ENCODE data around the gene GNAT1.

DNA sequence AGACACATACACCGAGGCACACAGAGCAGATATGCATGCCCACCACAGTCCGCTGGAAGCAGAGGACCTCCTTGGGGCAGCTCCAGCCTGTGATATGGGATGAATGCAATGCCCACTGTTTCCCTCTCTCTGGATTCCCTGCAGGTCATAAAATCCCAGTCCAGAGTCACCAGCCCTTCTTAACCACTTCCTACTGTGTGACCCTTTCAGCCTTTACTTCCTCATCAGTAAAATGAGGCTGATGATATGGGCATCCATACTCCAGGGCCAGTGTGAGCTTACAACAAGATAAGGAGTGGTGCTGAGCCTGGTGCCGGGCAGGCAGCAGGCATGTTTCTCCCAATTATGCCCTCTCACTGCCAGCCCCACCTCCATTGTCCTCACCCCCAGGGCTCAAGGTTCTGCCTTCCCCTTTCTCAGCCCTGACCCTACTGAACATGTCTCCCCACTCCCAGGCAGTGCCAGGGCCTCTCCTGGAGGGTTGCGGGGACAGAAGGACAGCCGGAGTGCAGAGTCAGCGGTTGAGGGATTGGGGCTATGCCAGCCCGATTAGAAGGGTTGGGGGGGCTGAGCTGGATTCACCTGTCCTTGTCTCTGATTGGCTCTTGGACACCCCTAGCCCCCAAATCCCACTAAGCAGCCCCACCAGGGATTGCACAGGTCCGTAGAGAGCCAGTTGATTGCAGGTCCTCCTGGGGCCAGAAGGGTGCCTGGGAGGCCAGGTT is at the start of gene GNAT1:
- TF ChIP-seq, protein P1, sequence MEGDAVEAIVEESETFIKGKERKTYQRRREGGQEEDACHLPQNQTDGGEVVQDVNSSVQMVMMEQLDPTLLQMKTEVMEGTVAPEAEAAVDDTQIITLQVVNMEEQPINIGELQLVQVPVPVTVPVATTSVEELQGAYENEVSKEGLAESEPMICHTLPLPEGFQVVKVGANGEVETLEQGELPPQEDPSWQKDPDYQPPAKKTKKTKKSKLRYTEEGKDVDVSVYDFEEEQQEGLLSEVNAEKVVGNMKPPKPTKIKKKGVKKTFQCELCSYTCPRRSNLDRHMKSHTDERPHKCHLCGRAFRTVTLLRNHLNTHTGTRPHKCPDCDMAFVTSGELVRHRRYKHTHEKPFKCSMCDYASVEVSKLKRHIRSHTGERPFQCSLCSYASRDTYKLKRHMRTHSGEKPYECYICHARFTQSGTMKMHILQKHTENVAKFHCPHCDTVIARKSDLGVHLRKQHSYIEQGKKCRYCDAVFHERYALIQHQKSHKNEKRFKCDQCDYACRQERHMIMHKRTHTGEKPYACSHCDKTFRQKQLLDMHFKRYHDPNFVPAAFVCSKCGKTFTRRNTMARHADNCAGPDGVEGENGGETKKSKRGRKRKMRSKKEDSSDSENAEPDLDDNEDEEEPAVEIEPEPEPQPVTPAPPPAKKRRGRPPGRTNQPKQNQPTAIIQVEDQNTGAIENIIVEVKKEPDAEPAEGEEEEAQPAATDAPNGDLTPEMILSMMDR (IDR thresholded peaks at IDR 0.05), result no peak
- TF ChIP-seq GRHL2 (CRISPR knock-in tag; IDR thresholded peaks at IDR 0.05; ENCODE audit: insufficient replicate concordance, severe bottlenecking) (no peak), RELA (CRISPR knock-in tag; IDR thresholded peaks at IDR 0.05; ENCODE audit: borderline replicate concordance) (no peak)
